Retinal pigment epithelial cell (primary cell): ENCODE measurements around the gene UBN2.

Experiments
- DNase-seq: peaks from one replicate; pipeline ENCODE4 v3.0.0-alpha.2; 2010; ENCODE audit warnings: low read depth
- H3K4me3 ChIP-seq: 2 replicates; pipeline ENCODE4 v1.5.1; 2011; ENCODE audit warnings: mild to moderate bottlenecking, low read length, control low read depth, moderate library complexity
- TF ChIP-seq, protein P1 (sequence below): conservative IDR thresholded peaks from 2 replicates; pipeline ENCODE4 v1.5.1; 2011; ENCODE audit warnings: low read depth, low read length, control low read depth, inconsistent platforms

The UBN2 gene

GRCh38 chr7:139252451-139252850 lies 21.4 kb downstream of the UBN2 start:
- TF ChIP-seq, protein P1, sequence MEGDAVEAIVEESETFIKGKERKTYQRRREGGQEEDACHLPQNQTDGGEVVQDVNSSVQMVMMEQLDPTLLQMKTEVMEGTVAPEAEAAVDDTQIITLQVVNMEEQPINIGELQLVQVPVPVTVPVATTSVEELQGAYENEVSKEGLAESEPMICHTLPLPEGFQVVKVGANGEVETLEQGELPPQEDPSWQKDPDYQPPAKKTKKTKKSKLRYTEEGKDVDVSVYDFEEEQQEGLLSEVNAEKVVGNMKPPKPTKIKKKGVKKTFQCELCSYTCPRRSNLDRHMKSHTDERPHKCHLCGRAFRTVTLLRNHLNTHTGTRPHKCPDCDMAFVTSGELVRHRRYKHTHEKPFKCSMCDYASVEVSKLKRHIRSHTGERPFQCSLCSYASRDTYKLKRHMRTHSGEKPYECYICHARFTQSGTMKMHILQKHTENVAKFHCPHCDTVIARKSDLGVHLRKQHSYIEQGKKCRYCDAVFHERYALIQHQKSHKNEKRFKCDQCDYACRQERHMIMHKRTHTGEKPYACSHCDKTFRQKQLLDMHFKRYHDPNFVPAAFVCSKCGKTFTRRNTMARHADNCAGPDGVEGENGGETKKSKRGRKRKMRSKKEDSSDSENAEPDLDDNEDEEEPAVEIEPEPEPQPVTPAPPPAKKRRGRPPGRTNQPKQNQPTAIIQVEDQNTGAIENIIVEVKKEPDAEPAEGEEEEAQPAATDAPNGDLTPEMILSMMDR, result no peak
- DNase-seq, result no peak
- H3K4me3 ChIP-seq, result no peak overlapping the region

GRCh38 chr7:139254281-139254680 lies 23.2 kb downstream of the UBN2 start:
- DNase-seq, result no peak
- TF ChIP-seq, protein P1, result no peak
- H3K4me3 ChIP-seq, result no peak overlapping the region

GRCh38 chr7:139254728-139255127 lies 23.7 kb downstream of the UBN2 start:
- no peak overlapping the region for H3K4me3 ChIP-seq
- DNase-seq, result no peak
- TF ChIP-seq, protein P1, result no peak

GRCh38 chr7:139255290-139255689 lies 24.3 kb downstream of the UBN2 start:
- TF ChIP-seq, protein P1, result no peak
- no peak overlapping the region for H3K4me3 ChIP-seq
- no peak for DNase-seq

- TF ChIP-seq, protein P1, result no peak
- H3K4me3 ChIP-seq, result no peak overlapping the region
- DNase-seq, result no peak
Measured at GRCh38 chr7:139259142-139259541, 28.1 kb downstream of the UBN2 start.

DNA sequence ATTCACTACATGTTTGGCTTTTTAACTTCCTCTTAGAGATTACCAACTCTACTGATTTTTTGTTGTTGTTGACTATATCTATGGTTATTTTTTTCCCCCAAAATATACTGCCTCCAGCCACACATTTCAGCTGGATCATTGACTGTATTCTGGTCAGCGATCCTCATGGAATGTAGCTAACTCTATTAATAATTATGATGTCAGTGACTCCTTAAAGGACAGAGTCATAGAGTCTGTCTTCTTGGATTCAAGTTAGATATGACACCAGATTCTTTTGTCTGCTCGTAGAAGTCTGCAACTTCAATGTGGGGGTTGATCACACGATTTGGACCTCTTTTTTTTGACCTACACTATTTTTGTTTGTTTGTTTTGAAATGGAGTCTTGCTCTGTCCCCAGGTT lies 33.2 kb downstream of the UBN2 start:
- TF ChIP-seq, protein P1, result no peak
- no peak overlapping the region for H3K4me3 ChIP-seq
- no peak for DNase-seq

DNA sequence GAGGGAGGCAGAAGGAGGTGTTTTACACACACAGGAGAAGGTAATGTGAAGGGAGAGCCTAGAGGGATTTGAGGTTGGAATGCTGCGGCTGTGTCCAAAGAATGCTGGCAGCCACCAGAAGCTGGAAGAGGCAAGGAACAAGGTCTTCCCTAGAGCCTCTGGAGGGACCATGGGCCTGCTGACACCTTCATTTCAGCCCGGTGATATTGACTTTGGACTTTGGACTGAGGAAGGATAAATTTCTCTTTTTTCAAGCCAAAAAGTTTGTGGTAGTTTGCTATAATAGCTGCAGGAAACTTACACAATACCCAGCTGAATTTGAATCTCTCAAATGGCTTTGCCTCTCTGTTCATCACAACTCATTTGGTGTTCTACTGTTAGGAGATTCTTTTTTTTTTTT lies 34.6 kb downstream of the UBN2 start:
- H3K4me3 ChIP-seq, result no peak overlapping the region
- DNase-seq, result no peak
- TF ChIP-seq, protein P1, result no peak
